B cell (primary cell): Measurements from ENCODE around the gene ITPRIPL1.

ENCODE experiments used
- EZH2 ChIP-seq: IDR thresholded peaks from 2 replicates; pipeline ENCODE4 v1.6.1; 2012; ENCODE audit warnings: borderline replicate concordance, low read depth, mild to moderate bottlenecking, moderate library complexity, low read length; ENCODE audit not compliant: insufficient read depth, poor library complexity, severe bottlenecking
- TF ChIP-seq, protein P1 (sequence below): fragments of 200-600 bp; IDR thresholded peaks from one replicate; pipeline ENCODE4 v1.8.0; 2022; ENCODE audit warnings: antibody characterized with exemption, mild to moderate bottlenecking

DNA sequence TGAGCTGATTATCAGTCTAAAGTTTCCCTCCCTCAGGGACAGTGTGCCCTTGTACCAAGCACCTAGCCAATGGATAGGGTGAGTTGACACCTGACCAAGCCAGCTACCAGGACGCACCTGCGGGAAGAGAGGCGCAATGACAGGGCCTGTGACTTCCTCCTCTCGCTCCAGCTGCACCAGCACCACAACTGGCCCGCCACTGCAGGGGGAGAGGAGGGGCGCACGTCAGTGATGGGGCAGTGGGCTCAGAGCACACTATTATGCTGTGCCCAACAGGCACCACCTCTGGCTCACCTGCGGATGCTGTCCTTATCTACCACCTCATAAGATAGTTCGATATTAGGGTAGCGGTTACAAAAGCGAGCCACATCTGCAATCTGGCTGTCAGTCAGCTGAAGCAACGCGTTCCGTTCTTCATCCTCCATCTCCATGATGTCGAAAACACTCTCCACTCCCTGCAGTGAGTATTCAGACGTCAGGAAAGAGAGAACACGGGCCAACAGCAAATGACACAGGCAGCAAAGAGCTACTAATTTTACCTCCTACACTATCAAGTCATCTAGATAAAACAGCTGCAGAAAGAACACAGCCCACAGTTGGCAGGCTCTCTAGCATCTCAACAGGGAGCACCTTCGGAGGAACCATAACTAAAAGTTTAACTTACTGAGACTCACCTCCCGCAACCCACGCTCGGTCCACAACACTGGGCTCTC lies 48.2 kb upstream of the ITPRIPL1 start:
- TF ChIP-seq, protein P1, sequence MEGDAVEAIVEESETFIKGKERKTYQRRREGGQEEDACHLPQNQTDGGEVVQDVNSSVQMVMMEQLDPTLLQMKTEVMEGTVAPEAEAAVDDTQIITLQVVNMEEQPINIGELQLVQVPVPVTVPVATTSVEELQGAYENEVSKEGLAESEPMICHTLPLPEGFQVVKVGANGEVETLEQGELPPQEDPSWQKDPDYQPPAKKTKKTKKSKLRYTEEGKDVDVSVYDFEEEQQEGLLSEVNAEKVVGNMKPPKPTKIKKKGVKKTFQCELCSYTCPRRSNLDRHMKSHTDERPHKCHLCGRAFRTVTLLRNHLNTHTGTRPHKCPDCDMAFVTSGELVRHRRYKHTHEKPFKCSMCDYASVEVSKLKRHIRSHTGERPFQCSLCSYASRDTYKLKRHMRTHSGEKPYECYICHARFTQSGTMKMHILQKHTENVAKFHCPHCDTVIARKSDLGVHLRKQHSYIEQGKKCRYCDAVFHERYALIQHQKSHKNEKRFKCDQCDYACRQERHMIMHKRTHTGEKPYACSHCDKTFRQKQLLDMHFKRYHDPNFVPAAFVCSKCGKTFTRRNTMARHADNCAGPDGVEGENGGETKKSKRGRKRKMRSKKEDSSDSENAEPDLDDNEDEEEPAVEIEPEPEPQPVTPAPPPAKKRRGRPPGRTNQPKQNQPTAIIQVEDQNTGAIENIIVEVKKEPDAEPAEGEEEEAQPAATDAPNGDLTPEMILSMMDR = no peak
- no peak for TF ChIP-seq EZH2
